Activated CD4-positive, alpha-beta T cell treated with anti-CD3 and anti-CD28 coated beads, Interleukin-2, amount 50 U/mL, for 4 hours (primary cell): ENCODE results near the gene ZBTB24.

Source experiments
- DNase-seq, 2 experiments: peaks; one replicate each; pipeline ENCODE4 v3.0.0-alpha.2; 2020

The ZBTB24 gene

DNA sequence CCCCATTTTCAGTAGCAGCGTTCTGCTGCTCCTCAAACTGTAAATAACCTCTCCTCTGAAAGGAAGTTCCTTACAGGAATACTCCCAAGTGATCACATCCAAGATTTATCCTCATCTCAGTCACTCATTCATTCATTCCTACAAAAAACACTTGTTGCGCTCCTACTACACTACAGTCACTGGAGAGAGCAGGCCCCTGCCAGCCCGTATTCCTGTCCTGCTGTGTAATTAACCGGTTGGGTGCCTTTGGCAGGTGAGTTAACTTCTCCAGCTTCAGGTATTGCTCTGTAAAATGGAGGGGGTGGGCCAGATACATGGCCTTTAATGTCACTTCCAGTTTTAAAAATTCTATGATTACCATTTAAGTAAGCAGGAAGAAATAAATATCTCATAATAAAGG, 15.0 kb upstream of the ZBTB24 start:
- DNase-seq, result no peak

DNA sequence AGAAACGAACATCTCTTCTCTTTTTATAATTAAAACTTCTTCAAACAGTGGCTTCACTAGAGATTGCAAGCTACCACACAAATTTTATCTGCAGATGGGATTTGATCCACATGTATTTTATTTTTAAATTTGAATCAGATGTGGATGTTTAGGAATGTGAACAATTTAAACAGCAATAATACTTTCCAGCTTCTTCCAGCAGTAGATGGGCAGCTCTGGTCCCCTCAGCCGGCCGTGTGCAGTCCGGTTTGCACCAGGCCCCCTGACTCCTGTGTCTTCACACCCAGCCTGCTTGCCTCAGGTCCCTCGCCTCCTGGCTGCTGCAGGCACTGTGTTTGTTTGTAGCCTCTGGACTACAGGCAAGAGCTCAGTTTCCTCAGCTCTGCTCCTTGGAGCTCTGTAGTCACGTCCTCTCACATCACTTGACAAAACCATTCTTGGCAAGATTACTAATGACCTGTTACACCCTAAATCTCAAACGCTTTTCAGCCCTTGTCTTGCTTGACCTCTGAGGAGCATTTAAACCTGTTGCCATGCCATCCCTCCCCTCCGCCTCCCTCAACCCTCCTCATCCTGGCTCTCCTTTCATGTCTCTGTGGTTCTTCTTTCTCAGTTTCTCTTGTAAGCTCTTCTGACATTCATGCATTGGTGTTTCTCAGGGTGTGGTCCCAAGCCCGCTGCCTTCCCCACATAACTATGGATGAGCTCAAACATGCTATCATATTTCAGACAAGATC, 13.2 kb upstream of the ZBTB24 start:
- DNase-seq, result no peak

DNA sequence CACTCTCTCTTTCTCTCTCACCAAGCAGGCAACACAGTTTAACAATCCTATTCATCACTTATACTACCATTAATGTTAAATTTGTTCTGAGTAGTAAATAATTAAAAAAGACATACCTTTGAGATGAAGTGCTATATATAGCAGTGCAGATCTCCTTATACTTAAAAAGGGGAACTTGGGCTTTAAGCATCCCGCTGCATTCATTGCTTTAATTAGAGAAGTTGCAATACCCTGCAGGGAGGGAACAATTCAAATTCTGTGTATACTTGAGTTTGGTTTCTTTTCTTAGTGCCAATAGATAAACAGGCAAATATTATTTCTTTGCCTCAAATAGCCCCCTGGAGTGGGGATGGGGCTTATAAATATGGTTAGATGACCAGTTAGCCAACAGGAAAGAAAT, 10.8 kb upstream of the ZBTB24 start:
- DNase-seq, result no peak

DNA sequence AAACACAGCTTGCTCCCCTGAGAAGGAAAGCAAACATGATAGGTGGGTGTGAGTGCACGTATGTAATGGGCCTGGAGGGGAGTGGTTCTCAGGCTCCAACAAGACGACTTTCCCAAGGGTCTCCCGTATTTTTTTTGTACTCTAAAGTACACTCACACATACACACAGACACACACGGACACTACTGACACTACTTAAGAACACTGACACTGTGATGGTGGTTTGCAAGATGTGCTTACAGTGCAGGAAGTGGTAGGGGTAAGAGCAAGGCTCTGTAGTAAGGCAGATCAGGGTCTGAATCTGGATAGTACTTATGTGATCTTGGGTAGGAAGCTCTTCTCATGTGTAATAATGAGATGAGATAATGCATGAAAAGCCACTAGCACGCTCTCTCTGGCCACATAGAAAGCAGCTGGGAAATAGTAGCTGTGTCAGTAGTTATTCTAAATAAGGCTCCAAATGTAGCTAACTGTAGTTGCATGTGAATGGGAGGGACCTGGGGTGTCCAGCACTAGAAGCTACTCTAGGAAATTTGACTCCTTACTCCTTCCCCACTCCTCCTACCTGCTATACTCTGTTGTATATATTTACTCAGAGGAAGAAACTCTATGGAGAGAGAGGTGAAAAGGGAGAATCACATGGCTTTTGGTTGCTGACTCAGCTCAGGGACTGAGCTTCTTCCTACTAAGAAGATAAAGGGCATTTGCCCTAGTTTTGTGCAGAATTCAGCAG, 8.4 kb upstream of the ZBTB24 start:
- no peak for DNase-seq

DNA sequence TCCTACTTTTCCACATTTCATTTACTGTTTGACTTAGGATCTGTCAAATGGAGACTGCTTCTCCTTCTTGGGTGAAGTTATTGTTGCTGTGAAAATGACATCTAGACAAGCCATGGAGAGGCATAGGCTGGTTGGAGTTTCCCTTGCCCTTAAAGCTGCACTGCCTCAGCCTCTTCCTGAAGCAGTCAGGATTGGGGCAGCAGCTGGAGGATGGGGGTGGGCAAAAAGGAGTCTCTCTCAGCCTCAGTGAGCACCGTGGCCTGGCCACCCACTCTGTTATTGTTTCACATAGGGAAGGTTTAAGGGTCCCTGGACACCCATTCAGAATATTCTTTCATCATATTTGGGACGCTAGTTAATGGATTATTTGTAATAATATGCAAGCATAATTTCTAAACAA, 7.7 kb upstream of the ZBTB24 start:
- no peak for DNase-seq

DNA sequence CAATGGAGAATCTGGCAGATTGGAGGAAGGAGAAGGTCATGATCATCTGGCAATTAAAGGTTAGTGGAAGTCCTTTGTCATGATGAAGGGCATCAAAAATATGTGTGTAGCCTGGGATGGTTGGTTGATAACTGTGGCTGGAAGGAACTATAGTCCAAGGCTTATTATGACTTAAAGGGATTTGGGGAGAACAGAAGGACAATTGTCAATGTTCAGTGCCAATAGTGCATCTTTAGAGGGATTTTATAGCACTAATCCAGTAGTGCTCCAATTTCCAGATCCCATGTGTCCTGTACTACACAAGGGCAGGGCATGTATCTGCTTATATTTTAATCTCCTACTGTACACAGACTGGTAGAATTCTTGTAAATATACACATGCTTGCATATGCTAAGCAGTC, 5.0 kb upstream of the ZBTB24 start:
- no peak for DNase-seq

DNA sequence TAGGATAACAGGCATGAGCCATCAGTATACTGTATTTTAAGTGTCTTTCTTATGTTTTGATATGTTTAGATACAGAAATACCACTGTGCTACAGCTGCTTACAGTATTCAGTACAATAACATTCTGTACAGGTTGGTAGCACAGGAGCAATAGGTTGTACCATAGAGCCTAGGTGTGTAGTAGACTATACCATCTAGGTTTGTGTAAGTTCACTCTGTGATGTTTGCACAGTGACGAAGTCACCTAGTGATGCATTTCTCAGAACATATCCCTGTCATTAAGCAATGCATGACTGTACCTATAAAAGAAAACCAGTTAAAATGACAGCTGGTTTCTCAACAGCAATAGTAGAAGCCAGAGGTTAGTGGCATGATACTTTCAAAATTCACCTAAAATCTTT, 3.0 kb upstream of the ZBTB24 start:
- no peak for DNase-seq

DNA sequence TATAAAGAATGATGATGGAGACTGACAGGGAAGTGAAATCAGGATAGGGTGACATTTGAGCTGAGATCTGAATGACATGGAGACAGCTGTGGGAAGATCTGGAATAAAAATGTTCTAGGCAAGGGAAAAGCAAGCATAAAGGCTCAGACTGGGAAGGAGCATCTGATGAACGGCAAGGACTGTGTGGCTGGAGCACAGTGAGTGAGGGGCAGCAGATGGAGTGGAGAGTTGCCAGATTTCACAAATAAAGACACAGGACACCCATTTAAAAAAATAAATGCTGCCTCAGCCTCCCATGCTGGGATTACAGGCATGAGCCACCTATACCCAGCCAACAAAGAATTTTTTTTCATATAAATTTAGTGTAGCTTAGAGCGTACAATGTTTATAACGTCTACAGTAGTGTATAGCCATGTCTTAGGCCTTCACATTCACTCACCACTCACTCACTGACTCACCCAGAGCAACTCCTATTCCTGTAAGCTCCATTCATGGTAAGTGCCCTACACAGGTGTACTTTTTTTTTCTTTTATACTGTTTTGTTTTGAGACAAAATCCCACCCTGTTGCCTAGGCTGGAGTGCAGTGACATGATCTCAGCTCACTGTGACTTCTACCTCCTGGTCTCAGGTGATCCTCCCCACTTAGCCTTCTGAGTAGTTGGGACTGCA, 2.4 kb upstream of the ZBTB24 start:
- no peak for DNase-seq

DNA sequence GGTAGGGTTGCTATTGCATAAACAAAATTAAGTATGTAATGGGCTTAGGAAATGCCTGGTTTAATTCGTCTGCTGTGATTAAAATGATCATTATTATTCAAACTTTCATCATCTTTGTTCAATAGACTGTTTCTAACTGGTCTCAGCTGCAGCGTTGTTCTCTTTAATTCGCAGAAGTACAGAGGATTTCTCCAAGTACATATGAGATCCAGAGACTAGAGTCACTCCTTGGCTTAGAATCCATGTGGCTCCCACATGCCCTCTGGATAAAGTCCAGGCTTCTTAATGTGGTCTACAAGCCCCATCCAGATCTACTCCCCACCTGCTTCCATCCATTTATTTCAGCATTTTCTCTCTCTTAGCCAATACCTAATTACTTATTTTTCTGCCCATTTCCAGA, 1.1 kb upstream of the ZBTB24 start:
- no peak for DNase-seq

DNA sequence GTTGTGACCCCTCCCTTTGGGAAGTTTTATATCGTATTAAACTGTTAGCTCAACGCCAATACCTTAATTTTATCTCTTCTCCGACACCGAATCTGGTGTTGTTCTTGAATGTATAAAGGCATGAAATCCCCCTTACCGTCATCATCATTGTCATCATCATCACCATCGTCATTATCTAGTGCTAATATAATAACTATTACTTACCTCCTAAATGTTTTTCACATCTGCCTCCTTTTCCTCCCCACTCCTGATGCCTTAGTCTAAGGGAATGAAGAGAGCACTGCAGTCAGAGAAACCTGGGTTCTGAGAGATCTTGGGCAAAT, 677 bp upstream of the ZBTB24 start:
- DNase-seq, result no peak

DNA sequence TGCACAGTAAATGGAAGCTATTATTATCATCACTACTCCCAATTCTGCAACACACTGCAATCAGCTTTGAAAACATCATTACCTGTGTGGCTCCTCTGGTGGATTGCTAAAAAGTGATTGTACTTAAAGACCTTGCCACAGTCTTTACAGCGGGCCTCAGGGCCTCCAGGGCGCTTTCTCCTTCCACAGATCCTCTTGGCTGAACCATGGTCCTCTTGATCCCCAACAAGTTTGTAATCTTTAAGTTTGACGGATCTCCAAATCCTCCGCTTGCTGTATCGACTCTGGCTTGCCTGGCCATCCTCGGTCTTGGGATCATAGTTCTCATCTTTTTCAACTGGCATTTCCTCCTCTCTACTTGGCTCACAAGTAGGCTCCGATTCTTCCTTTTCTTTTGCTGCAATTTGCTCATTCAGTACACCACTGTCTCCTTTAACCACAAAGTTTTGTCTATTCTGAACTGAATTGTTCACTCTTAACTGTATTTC, 2.0 kb downstream of the ZBTB24 start:
- DNase-seq, result no peak

DNA sequence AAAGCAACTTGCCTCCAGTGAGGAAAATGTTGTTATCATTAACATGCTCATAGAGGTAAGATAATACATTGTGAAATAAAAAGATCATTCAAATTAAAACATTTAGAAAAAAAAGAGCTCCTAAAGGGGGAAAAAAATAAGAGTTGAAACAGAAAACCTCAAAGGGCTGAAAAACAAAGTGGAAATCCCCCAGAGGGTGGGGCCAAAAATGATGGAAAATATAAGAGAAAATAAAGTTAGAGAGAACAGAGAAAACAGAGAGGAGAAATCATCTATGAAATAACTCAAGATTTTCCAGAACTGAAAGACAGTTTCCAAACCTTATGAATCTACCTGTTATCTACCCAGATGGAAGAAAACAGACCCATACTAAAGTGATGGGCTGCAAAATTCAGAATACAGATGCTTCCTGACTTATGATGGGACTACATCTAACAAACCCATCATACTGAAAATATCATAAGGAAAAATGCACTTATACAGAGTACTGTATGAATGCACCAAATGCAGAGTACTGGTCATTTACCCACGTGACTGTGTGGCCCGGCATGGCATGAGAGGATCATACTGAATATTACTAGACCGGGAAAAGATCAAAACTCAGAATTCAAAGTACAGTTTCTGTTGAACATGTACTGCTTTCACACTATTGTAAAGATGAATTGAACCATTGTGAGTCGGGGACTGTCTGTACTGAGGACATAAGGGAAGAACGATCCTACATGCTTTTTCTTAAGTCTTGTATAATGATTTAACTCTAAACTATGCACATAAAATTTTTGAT, 4.0 kb downstream of the ZBTB24 start:
- DNase-seq, result no peak

DNA sequence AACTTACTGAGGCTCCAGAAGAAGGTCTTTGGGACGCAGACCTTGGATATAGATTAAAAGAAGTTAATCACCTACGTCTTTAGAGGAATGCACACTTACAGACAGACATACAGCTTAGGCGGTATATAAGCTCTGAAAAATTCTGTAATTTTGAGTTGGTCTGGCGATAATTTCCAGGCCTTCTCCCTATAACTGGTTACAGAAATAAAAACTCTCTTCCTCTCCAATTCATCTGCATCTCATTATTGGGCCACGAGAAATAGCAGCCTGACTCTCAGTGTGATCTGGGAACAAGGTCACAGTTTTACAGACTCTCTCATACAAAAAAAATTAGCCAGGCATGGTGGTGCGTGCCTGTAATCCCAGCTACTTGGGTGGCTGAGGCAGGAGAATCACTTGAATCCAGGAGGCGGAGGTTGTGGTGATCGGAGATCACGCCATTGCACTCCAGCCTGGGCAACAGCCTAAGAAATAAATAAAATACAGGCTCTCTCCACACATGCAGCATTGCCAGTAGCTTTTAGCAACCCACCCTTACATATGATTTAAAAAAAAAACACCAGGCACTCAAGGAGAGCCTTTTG, 4.7 kb downstream of the ZBTB24 start:
- no peak for DNase-seq

DNA sequence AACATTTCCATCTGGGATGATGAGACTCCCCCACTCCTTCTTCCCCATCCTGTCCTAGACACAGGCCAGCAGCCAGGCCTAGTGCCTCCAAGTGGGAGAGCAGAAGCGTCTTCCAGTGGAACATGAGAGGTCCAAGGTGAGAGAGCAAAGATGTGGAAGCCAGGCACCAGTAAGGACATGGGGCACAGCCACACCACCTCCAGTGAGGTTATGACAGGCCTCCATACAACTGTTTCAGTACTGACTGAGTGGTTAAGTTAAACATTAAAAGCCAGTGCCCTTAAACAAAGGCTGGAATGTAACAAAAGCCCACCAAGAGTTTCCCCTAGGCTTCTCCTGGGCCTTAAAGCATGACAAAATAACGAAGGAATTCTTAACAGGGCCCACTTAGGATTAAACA, 5.3 kb downstream of the ZBTB24 start:
- DNase-seq, result no peak

DNA sequence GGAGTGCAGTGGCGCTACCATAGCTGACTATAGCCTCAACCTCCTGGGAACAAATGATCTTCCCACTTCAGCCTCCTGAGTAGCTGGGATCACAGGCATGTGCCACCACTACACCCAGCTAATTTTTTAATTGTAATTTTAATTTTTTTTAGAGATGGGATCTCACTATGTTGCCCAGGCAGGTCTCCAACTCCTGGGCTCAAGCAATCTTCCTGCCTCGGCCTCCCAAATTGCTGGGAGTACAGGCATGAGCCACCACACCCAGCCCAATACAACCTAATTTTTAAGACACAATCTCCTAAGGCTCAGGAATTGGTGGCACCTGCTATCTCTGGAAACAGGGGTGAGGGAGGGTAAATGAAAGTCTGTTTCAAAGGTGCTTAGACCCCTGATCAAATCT, 5.8 kb downstream of the ZBTB24 start:
- no peak for DNase-seq

DNA sequence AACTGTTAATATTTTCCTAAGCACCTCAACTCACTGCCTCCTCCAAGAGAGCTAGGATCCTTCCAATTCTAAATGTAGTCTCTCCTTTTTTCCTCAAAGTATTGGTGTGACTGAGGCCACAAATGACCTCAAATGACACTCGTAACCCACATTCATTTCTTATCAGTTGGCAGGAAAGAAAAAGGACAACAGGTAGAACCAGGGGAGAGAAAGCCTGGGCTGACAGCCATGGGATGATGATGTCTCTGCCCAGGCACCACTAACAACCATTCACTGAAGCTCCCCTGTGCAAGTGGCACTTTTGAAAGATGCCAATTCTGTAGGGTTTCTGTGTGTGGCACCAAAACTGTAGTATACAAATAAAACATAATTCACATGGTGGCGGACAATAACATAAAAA, 7.4 kb downstream of the ZBTB24 start:
- no peak for DNase-seq

DNA sequence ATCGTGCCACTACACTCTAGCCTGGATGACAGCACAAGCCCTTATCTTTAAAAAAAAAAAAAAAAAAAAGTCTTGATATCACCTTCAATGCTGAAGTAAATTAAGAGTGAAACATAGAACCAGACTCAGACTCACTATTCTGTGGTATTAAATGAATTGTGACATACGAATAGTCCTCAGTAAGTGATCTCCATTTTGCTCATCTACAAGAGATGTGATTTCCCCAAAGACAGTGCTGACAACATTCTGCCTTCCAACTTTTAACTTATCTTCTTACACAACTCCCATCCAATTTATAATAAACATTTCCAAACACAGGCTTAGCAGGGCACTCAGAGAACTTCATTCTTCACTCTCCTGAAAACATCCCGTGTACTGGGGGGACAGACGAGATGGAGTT, 8.0 kb downstream of the ZBTB24 start:
- DNase-seq, result no peak

DNA sequence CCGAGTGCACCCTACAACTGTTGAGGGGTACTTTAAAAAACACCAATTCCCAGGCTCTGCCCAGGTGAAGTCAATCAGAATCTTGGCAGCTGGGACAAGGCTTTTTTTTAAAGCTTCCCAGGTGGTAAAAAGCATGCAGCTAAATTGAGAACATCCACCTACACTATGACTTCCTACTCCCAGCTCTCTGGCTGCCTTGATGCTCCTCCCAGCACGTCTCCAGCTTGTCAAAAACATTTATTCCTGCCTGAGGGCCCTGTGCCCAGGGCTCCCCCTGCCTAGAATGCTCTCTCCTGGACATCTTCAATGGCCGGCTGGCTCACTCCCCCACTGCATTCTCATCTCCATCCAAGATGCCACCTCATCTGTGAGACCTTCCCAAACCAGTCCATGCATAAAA, 9.9 kb downstream of the ZBTB24 start:
- DNase-seq, result no peak

DNA sequence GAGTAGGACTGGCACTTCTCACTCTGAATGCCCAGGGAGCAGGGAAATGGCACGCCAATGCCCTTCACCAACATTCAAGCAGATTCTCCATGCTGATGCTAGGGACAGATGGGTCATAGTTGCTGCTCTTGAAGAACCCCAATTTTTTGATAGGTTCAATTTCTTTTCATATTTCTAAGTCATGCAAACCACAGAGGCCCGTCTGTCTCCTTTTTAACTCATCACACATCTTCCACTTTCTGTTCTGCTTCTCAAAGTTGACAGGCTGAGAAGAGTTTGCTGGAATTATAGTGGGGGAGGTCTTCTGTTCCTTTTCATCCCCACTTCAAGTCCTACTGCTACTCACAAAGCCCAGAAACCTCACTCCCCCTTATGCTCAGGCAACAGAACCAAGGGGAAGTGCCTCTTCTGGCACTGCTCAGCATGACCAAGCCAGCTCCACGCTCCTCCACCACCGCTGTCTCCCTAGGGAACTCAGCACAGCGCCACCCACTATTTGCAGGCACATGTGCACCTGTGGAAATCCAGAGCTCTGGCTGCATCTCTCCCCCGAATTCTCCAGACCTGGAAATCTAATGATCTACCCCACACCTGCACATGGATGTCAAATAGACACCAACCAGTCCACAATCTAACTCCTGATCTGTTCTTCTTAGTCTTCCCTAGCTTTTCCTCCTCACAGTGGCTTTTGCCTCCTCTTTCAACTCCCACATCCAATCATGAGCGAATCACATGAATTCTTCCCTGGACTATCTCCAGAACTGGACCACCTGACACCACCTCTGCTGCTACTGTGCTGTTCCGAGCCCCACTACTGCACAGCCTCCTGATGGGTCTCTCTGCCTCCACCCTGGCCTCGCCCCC, 10.7 kb downstream of the ZBTB24 start:
- DNase-seq, result no peak

DNA sequence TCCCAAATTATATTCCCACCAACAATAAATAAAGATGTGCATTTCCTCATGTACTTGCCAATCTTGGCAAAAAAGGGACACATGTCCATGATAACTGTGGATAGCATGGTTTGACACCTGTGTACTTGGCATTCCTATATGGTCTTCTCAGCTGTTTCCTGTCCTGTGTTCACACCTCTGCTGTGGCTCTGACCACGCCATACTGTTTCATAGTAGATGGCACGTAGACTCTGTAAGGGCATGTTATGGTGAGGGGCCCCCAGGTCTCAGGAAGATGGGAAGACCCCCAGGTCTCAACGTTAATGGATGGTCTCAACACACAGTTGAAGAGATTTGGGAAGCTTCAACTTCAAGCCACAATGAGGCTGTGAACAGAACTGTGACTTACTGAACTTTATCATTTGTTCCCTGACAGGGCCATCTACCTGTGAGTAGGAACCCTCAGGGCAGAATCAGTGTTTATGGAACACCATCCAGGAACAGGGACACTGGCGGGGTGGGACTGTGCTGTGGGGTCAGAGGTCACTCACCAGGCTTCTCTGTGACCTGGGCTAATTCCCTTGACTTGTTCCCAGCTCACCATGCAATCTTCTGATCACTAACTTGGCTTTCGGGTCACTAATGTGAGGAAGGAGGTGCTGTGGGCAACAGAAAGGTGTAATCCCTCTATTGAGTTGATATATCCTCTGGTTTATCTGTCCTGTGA, 11.8 kb downstream of the ZBTB24 start:
- no peak for DNase-seq

DNA sequence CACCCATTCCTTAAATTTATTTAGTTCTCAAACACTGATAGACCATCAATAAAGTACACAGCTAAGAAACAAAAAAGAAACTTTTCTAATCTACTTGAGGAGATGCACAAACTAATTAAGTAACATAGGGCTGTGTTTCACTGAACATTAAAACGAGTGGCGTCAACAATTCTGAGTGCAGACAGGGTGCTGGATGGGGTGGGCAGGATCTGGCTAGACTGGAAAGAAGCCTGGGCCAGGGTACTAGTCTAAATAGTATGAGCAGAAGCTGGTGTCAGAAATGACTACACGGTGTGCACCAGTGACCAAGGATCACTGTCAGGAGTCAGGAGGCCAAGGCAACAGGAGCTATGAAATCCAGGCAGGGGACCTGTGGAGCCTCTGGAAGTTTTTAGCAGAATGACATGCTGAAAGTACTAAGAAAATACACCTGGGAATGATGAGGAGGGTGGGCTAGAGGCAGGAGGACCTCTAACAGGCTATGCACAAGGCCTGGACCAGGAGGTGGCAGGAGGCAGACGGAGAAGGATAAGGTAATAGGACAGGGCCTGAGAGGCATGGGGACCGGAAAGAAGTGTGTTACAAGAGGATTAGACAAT, 13.3 kb downstream of the ZBTB24 start:
- no peak for DNase-seq
